Measurements from ENCODE around the gene EEPD1.

GRCh38 chr7:36188906-36189305, 35.9 kb downstream of the EEPD1 start:
- TF ChIP-seq MYC (IDR thresholded peaks at IDR 0.05; ENCODE audit: low read depth, low read length) (no peak), MAX (IDR thresholded peaks at IDR 0.05; ENCODE audit: insufficient read depth, insufficient read length) (no peak)
